Keratinocyte (primary cell): ENCODE data around the gene POU2F2.

ENCODE experiments used
- CTCF ChIP-seq, 3 experiments: IDR thresholded peaks in 1 of 3; conservative IDR thresholded peaks in 1 of 3; optimal IDR thresholded peaks in 1 of 3; 2 replicates in 2 of 3; 3 replicates in 1 of 3; pipeline versions ENCODE3 to v1.5.1; 2011; ENCODE audit warnings: low read length in 3 of 3, mild to moderate bottlenecking in 3 of 3, moderate library complexity in 2 of 3, control low read depth in 1 of 3, inconsistent platforms in 1 of 3; ENCODE audit not compliant: insufficient read depth in 2 of 3; ENCODE audit errors: extremely low read depth in 1 of 3
- EZH2 ChIP-seq: IDR thresholded peaks from one replicate; pipeline ENCODE4 v1.6.1; 2012; ENCODE audit warnings: inconsistent platforms, mild to moderate bottlenecking, low read length, moderate library complexity

DNA sequence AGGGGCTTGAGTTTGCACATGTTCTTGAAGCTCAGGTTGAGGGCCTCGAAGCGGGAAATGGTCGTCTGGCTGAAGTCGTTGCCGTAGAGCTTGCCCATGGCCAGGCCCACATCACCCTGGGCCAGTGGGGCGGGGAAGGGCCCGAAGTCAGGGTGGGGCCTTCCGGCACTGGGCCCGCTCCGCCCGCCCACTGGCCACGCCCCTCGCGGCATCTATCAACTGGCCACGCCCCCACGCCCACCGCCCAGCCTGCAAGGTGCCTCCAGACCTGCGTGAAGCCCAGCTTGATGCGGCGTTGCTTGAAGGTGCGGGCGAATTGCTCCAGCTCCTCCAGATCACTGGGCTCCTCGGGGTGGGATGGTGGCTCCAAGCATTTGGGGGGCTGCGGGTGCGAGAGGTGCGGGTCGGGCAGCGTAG, 36.4 kb downstream of the POU2F2 start:
- no peak for TF ChIP-seq CTCF (optimal IDR thresholded peaks at IDR 0.05 in 1 of 3, IDR thresholded peaks at IDR 0.05 in 1 of 3, conservative IDR thresholded peaks at IDR 0.05 in 1 of 3; ENCODE audit: extremely low read depth in 1 of 3, insufficient read depth in 2 of 3, low read length in 3 of 3)
- no peak for TF ChIP-seq EZH2
